IMR-90 (cell line): ENCODE data around the gene LENEP. TPM values are rescaled to one million over a fixed set of nuclear protein-coding genes. Genes with fewer than 3 reads are reported as not detected.

Experiments
- ATAC-seq: fragments of 200-7000 bp; cut with Tn5 transposase; 2 replicates; pipeline ENCODE4 v1.9.1; 2020; ENCODE audit warnings: low read depth, mild to moderate bottlenecking, moderate library complexity
- BruUV-seq: library from RNA; stranded (reverse); fragments of 400-500 nt; replicated peaks from 2 replicates; lab custom pipeline; 2021; lab: Mats Ljungman, UMichigan
- CTCF ChIA-PET: fragments of 300-600 bp; formaldehyde crosslinking; extraction: SDS; loops from one replicate; lab custom pipeline; 2021; ENCODE audit warnings: antibody characterized with exemption; lab: Yijun Ruan, JAX
- POLR2A ChIA-PET: fragments of 300-600 bp; sonication (Branson Sonifier 250); formaldehyde crosslinking; loops from one replicate; lab custom pipeline; 2022; ENCODE audit warnings: antibody characterized with exemption; ENCODE audit not compliant: unreplicated experiment; lab: Charles Lee
- DNase-seq: peaks from one replicate; pipeline ENCODE4 v3.0.0; 2013
- H2AFZ ChIP-seq: replicated peaks from 2 replicates; pipeline ENCODE3; 2013; ENCODE audit warnings: low read length, mild to moderate bottlenecking; ENCODE audit not compliant: poor library complexity
- H2AK5ac ChIP-seq: 2 replicates; pipeline ENCODE4 v1.6.1; 2013; ENCODE audit warnings: low read depth, low read length, inconsistent platforms
- H2AK9ac ChIP-seq: replicated peaks from 2 replicates; pipeline ENCODE3; 2013; ENCODE audit warnings: mild to moderate bottlenecking, low read depth, low read length, moderate library complexity; ENCODE audit not compliant: poor library complexity
- H2BK120ac ChIP-seq: 2 replicates; pipeline ENCODE4 v1.6.1; 2013; ENCODE audit warnings: low read depth, low read length, inconsistent platforms
- H2BK15ac ChIP-seq: 3 replicates; pipeline ENCODE4 v1.6.1; 2013; ENCODE audit warnings: low read depth, low read length, inconsistent platforms
- H2BK20ac ChIP-seq: 2 replicates; pipeline ENCODE4 v1.6.1; 2013; ENCODE audit warnings: low read depth, mild to moderate bottlenecking, inconsistent platforms, low read length, moderate library complexity
- H2BK5ac ChIP-seq: 2 replicates; pipeline ENCODE4 v1.6.1; 2013; ENCODE audit warnings: mild to moderate bottlenecking, low read depth, low read length, inconsistent platforms; ENCODE audit not compliant: poor library complexity, severe bottlenecking
- H3K14ac ChIP-seq: replicated peaks from 2 replicates; pipeline ENCODE4 v1.6.1; 2013; ENCODE audit warnings: low read depth, low read length, inconsistent platforms
- H3K18ac ChIP-seq: 2 replicates; pipeline ENCODE4 v1.6.1; 2013; ENCODE audit warnings: low read depth, low read length, control low read depth
- H3K23ac ChIP-seq: 2 replicates; pipeline ENCODE4 v1.6.1; 2013; ENCODE audit warnings: low read depth, low read length, inconsistent platforms
- H3K27ac ChIP-seq: 2 replicates; pipeline ENCODE4 v1.5.1; 2013; ENCODE audit warnings: mild to moderate bottlenecking, control low read depth, low read length; ENCODE audit not compliant: insufficient read depth
- H3K27me3 ChIP-seq: 2 replicates; pipeline ENCODE4 v1.6.1; 2013; ENCODE audit warnings: low read length; ENCODE audit not compliant: control insufficient read depth, insufficient read depth
- H3K36me3 ChIP-seq: 2 replicates; pipeline ENCODE4 v1.6.1; 2013; ENCODE audit warnings: low read length, mixed read lengths; ENCODE audit not compliant: control insufficient read depth, insufficient read depth
- H3K4ac ChIP-seq: 2 replicates; pipeline ENCODE4 v1.6.1; 2013; ENCODE audit warnings: low read depth, low read length, inconsistent platforms
- H3K4me1 ChIP-seq: 2 replicates; pipeline ENCODE4 v1.6.1; 2013; ENCODE audit warnings: low read length, mixed read lengths; ENCODE audit not compliant: control insufficient read depth, insufficient read depth
- H3K4me2 ChIP-seq: 2 replicates; pipeline ENCODE4 v1.6.1; 2013; ENCODE audit warnings: low read depth, mild to moderate bottlenecking, control low read depth, low read length, moderate library complexity
- H3K4me3 ChIP-seq: 2 replicates; pipeline ENCODE4 v1.5.1; 2013; ENCODE audit warnings: low read depth, mild to moderate bottlenecking, control low read depth, low read length, moderate library complexity; ENCODE audit not compliant: insufficient read depth
- H3K56ac ChIP-seq: 2 replicates; pipeline ENCODE4 v1.6.1; 2013; ENCODE audit warnings: low read length, inconsistent platforms; ENCODE audit not compliant: insufficient read depth; ENCODE audit errors: extremely low read depth
- H3K79me1 ChIP-seq, 2 experiments: 2 replicates each; pipeline ENCODE4 v1.6.1; 2013; ENCODE audit warnings: low read length in 2 of 2, inconsistent platforms in 1 of 2, low read depth in 1 of 2
- H3K9ac ChIP-seq: 2 replicates; pipeline ENCODE4 v1.6.1; 2013; ENCODE audit warnings: low read depth, low read length, control low read depth
- H3K9me1 ChIP-seq: 2 replicates; pipeline ENCODE4 v1.6.1; 2013; ENCODE audit warnings: low read length, inconsistent platforms; ENCODE audit not compliant: insufficient read depth
- H3K9me3 ChIP-seq: 2 replicates; pipeline ENCODE4 v1.6.1; 2013; ENCODE audit warnings: low read length; ENCODE audit not compliant: control insufficient read depth, insufficient read depth
- H4K20me1 ChIP-seq: 2 replicates; pipeline ENCODE4 v1.6.1; 2013; ENCODE audit warnings: low read length, inconsistent platforms; ENCODE audit not compliant: insufficient read depth
- H4K5ac ChIP-seq: 2 replicates; pipeline ENCODE4 v1.6.1; 2013; ENCODE audit warnings: mild to moderate bottlenecking, low read depth, low read length, control low read depth
- H4K8ac ChIP-seq, 2 experiments: 2 replicates each; pipeline ENCODE4 v1.6.1; 2013; ENCODE audit warnings: low read depth in 2 of 2, low read length in 2 of 2, control low read depth in 1 of 2, inconsistent platforms in 1 of 2
- H4K91ac ChIP-seq: 2 replicates; pipeline ENCODE4 v1.6.1; 2013; ENCODE audit warnings: low read depth, low read length, inconsistent platforms; ENCODE audit not compliant: insufficient read depth
- BHLHE40 ChIP-seq: fragments of 150-350 bp; IDR thresholded peaks from 2 replicates; pipeline ENCODE4 v1.6.1; 2016; ENCODE audit warnings: mild to moderate bottlenecking, low read depth, low read length
- CEBPB ChIP-seq: IDR thresholded peaks from 2 replicates; pipeline ENCODE4 v1.6.1; 2012; ENCODE audit warnings: low read depth, low read length, improper control_type of control experiment
- CHD1 ChIP-seq: IDR thresholded peaks from 2 replicates; pipeline ENCODE4 v1.6.1; 2012; ENCODE audit warnings: low read depth, low read length, improper control_type of control experiment
- MAFK ChIP-seq: IDR thresholded peaks from 2 replicates; pipeline ENCODE4 v1.6.1; 2012; ENCODE audit warnings: low read depth, low read length, improper control_type of control experiment
- MAZ ChIP-seq: IDR thresholded peaks from 2 replicates; pipeline ENCODE4 v1.6.1; 2012; ENCODE audit warnings: low read depth, mild to moderate bottlenecking, low read length, improper control_type of control experiment, moderate library complexity, borderline replicate concordance
- MXI1 ChIP-seq: IDR thresholded peaks from 2 replicates; pipeline ENCODE4 v1.6.1; 2012; ENCODE audit warnings: low read depth, mild to moderate bottlenecking, low read length, moderate library complexity, borderline replicate concordance
- NFE2L2 ChIP-seq: fragments of 150-350 bp; IDR thresholded peaks from 2 replicates; pipeline ENCODE4 v1.6.1; 2016; ENCODE audit warnings: low read depth, mild to moderate bottlenecking, low read length
- POLR2A ChIP-seq: IDR thresholded peaks from 2 replicates; pipeline ENCODE4 v1.6.1; 2012; ENCODE audit warnings: mild to moderate bottlenecking, low read depth, low read length
- RAD21 ChIP-seq: IDR thresholded peaks from 2 replicates; pipeline ENCODE4 v1.6.1; 2012; ENCODE audit warnings: low read length, improper control_type of control experiment
- RCOR1 ChIP-seq: IDR thresholded peaks from 2 replicates; pipeline ENCODE4 v1.6.1; 2012; ENCODE audit warnings: mild to moderate bottlenecking, low read length, improper control_type of control experiment; ENCODE audit not compliant: insufficient replicate concordance
- RFX5 ChIP-seq: IDR thresholded peaks from 2 replicates; pipeline ENCODE4 v1.8.0; 2012; ENCODE audit warnings: low read depth, mild to moderate bottlenecking, low read length, moderate library complexity
- SMC3 ChIP-seq: fragments of 150-350 bp; IDR thresholded peaks from 2 replicates; pipeline ENCODE4 v1.6.1; 2016; ENCODE audit warnings: low read depth, mild to moderate bottlenecking, antibody characterized with exemption, low read length, moderate library complexity
- WGBS, 2 experiments: methylation state at CpG; one replicate each; pipeline versions ENCODE4 v1.1.5 to v1.1.7; 2013; ENCODE audit warnings: missing lambda C conversion rate in 2 of 2; ENCODE audit not compliant: insufficient read length in 1 of 2; ENCODE audit errors: extremely low coverage in 2 of 2; 5-methylcytosine and 5-hydroxymethylcytosine counted together
- dilution Hi-C: fragments of 300-500 bp; cut with HindIII; formaldehyde crosslinking; loops from one replicate; pipeline ENCODE4 v1.14.3; 2018; ENCODE audit warnings: low sequenced_read_pairs; ENCODE audit not compliant: unreplicated experiment
- in situ Hi-C: fragments of 300-500 bp; cut with MboI; formaldehyde crosslinking; loops from 3 replicates; pipeline ENCODE4 v1.14.3; 2019; ENCODE audit warnings: low sequenced_read_pairs, inconsistent platforms, mixed read lengths
- intact Hi-C: fragments of 100-400 bp; cut with micrococcal nuclease; formaldehyde crosslinking; loops from 2 replicates; pipeline ENCODE4 v1.10.0; 2022
- polyA plus RNA-seq, 3 experiments: library from polyadenylated mRNA; depleted of rRNA; stranded (reverse); fragments of >200 nt; gene quantifications; 2 replicates each; pipeline ENCODE4 v1.2.3, GENCODE V29; 2012; ENCODE audit warnings: low replicate concordance in 1 of 3
- total RNA-seq: library from RNA; depleted of rRNA; stranded (reverse); fragments of >200 nt; gene quantifications from 2 replicates; pipeline ENCODE4 v1.2.3, GENCODE V29; 2012
- TF ChIP-seq, protein P1 (sequence below): fragments of 150-350 bp; IDR thresholded peaks from 2 replicates; pipeline ENCODE4 v1.6.1; 2017; ENCODE audit warnings: mild to moderate bottlenecking, antibody characterized with exemption, low read length, low read depth
- TF ChIP-seq, protein P2 (sequence below): conservative IDR thresholded peaks from 2 replicates; pipeline ENCODE4 v1.5.1; 2012; ENCODE audit warnings: mild to moderate bottlenecking, low read depth, low read length, improper control_type of control experiment

LENEP gene
- total and polyA plus RNA-seq, 2 of the 4 experiments (the other 2 are of a cell fraction), result not detected

DNA sequence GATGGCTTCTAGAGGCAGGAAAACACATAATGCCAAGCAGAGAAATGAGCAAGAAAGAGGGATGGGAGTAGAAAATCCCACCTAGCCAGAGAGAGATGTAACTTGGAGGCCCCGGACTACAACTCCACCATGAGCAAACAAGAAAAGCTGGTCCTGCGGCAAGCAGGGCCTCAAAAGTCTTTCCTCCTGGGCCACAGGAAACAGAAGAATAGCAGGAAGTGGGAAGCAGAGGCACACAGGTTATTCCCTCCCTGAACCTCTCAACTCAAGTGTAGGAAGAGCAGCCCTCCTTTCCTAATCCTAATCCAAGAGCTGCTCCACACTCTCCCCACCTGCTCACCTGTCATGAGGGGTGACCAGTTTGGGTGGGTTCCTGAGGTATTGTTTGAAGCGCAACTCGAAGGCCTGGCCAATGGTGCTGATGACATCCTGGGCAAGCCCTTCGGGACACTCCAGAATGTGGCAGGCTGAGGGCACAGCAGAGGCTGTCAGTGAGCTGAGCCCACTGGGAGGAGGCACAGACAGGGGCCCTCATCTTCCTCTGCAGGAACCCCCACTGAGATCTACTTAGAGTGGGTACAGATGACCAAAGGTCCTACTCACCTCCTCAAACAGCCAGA lies 25.9 kb upstream of the LENEP start:
- 94% methylated on average over 3 of the region's 5 CpGs; no CpG with 5 or more reads in 1 of the 2 experiments for WGBS, 2 experiments
- H2AFZ ChIP-seq, result no peak overlapping the region

More for the DNA sequence above, 25.9 kb upstream of the LENEP start:
- no TSS peak for BruUV-seq
- no peak overlapping the region for H4K5ac ChIP-seq
- H3K4me2 ChIP-seq, result no peak overlapping the region; the same call in 1 of the 2 replicates
- no peak overlapping the region for H3K18ac ChIP-seq
- DNase-seq, result no peak
- no peak overlapping the region for H2BK15ac ChIP-seq
- H4K91ac ChIP-seq, result no peak overlapping the region
- dilution Hi-C loops (no loop called here), intact Hi-C loops (no loop called here), in situ Hi-C loops (no loop called here)
- peak overlapping the region; percentile 25 for H2AK9ac ChIP-seq
- H2BK5ac ChIP-seq, result no peak overlapping the region
- no peaks in the 10 kb centered on the region for H3K27me3 ChIP-seq
- no peak overlapping the region for H2BK20ac ChIP-seq
- no peak overlapping the region for H3K4ac ChIP-seq
- H3K14ac ChIP-seq, result no peak overlapping the region
- H3K23ac ChIP-seq, result no peak overlapping the region
- no peak for ATAC-seq
- no peak overlapping the region; the same call in 1 of the 2 replicates for H3K56ac ChIP-seq
- H3K36me3 ChIP-seq, result peaks cover 54% of the 10 kb centered on the region
- H2BK120ac ChIP-seq, result no peak overlapping the region
- 0 out of 2 replicates have a peak overlapping the region, but pooled peaks have one; percentile 3 for H2AK5ac ChIP-seq
- H3K4me3 ChIP-seq, result no peak overlapping the region
- no peak for TF ChIP-seq POLR2A
- TF ChIP-seq MAFK, result no peak
- no peak for TF ChIP-seq MAZ
- TF ChIP-seq RCOR1, result no peak
- TF ChIP-seq, protein P1, sequence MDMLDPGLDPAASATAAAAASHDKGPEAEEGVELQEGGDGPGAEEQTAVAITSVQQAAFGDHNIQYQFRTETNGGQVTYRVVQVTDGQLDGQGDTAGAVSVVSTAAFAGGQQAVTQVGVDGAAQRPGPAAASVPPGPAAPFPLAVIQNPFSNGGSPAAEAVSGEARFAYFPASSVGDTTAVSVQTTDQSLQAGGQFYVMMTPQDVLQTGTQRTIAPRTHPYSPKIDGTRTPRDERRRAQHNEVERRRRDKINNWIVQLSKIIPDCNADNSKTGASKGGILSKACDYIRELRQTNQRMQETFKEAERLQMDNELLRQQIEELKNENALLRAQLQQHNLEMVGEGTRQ, result no peak
- no peak for TF ChIP-seq SMC3
- no peak for TF ChIP-seq NFE2L2
- no peak for TF ChIP-seq MXI1
- TF ChIP-seq, protein P2, sequence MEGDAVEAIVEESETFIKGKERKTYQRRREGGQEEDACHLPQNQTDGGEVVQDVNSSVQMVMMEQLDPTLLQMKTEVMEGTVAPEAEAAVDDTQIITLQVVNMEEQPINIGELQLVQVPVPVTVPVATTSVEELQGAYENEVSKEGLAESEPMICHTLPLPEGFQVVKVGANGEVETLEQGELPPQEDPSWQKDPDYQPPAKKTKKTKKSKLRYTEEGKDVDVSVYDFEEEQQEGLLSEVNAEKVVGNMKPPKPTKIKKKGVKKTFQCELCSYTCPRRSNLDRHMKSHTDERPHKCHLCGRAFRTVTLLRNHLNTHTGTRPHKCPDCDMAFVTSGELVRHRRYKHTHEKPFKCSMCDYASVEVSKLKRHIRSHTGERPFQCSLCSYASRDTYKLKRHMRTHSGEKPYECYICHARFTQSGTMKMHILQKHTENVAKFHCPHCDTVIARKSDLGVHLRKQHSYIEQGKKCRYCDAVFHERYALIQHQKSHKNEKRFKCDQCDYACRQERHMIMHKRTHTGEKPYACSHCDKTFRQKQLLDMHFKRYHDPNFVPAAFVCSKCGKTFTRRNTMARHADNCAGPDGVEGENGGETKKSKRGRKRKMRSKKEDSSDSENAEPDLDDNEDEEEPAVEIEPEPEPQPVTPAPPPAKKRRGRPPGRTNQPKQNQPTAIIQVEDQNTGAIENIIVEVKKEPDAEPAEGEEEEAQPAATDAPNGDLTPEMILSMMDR, result no peak
- TF ChIP-seq CEBPB, result no peak
- no peak for TF ChIP-seq RFX5
- no peak for TF ChIP-seq RAD21
- no peak for TF ChIP-seq BHLHE40
- no peak for TF ChIP-seq CHD1
- ChIA-PET CTCF (no interaction called here), POLR2A (no interaction called here)
- H3K27ac ChIP-seq, result no peak overlapping the region
- no peaks in the 10 kb centered on the region for H3K9me3 ChIP-seq
- 0 out of 2 replicates have a peak overlapping the region, but pooled peaks have one; percentile 6 for H3K9ac ChIP-seq
- peaks cover 47% of the 10 kb centered on the region for H4K20me1 ChIP-seq
- peaks cover 7% of the 10 kb centered on the region for H3K9me1 ChIP-seq
- peaks cover 15% of the 10 kb centered on the region for H3K4me1 ChIP-seq
- no peak overlapping the region for H4K8ac ChIP-seq
- peaks cover 25 to 81% of the 10 kb centered on the region in 2 experiments for H3K79me1 ChIP-seq
